A549 (cell line): ENCODE data around the gene CADM1.

Experiments
- CBX2 ChIP-seq: fragments of 200-600 bp; sonication (generic); IDR thresholded peaks from 2 replicates; pipeline ENCODE4 v1.6.1; 2016; ENCODE audit warnings: low read depth, mild to moderate bottlenecking, borderline replicate concordance
- CTCF ChIP-seq: fragments of >200 bp; sonication (Bioruptor Twin); formaldehyde crosslinking; IDR thresholded peaks from 3 replicates; pipeline ENCODE4 v1.5.1; 2016
- E2F6 ChIP-seq: IDR thresholded peaks from 2 replicates; pipeline ENCODE4 v1.6.1; 2012; ENCODE audit warnings: low read depth, borderline replicate concordance
- MAFK ChIP-seq: fragments of 450-650 bp; IDR thresholded peaks from 2 replicates; pipeline ENCODE4 v1.6.1; 2014; ENCODE audit not compliant: partially characterized antibody
- PHF8 ChIP-seq: fragments of 200-600 bp; sonication (generic); IDR thresholded peaks from 2 replicates; pipeline ENCODE4 v1.6.1; 2016; ENCODE audit warnings: low read depth, mild to moderate bottlenecking, antibody characterized with exemption, moderate library complexity, borderline replicate concordance
- POLR2A ChIP-seq: IDR thresholded peaks from 2 replicates; pipeline ENCODE4 v1.6.1; 2012; ENCODE audit warnings: mild to moderate bottlenecking, low read length
- RNF2 ChIP-seq: fragments of 200-600 bp; sonication (generic); IDR thresholded peaks from 2 replicates; pipeline ENCODE4 v1.6.1; 2016; ENCODE audit warnings: low read depth, mild to moderate bottlenecking, antibody characterized with exemption, moderate library complexity, borderline replicate concordance
- TP53 ChIP-seq: fragments of 250-450 bp; sonication (Bioruptor Pico); IDR thresholded peaks from 2 replicates; pipeline ENCODE4 v1.5.0; 2021; ENCODE audit warnings: mild to moderate bottlenecking, moderate library complexity

GRCh38 chr11:115325523-115325922 is 178.7 kb downstream of the CADM1 start:
- TF ChIP-seq CTCF (no peak), MAFK (no peak), POLR2A (no peak), TP53 (CRISPR knock-in tag) (no peak), CBX2 (no peak), RNF2 (no peak), E2F6 (no peak), PHF8 (no peak)
